ENCODE data around the gene LRBA. TPM values are rescaled to one million over a fixed set of nuclear protein-coding genes. Genes with fewer than 3 reads are reported as not detected.
"Not testable (repeated sequence)": the region's sequence is repeated elsewhere in the genome, so short reads cannot be mapped to it uniquely, and the experiment has no call there.

The LRBA gene
- total RNA-seq, 1 experiment from 2014 or later = 55.3 TPM

DNA sequence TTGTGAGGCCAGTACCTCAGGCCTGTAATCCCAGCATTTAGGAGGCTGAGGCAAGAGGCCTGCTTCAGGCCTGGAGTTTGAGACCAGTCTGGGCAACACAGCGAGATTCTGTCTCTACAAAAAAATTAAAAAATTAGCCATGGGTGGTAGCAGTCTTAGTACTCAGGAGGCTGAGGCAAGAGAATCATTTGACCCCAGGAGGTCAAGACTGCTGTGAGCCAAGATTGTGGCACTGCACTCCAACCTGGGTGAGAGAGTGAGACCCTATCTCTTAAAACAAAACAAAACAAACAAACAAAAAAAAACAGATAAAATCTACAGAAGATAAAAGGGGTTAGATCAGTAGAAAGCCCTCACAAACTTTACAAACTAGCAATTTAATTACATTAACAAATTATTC is 352.4 kb downstream of the LRBA start:
- Histone ChIP-seq H3K79me1 (ENCODE audit: insufficient read depth, low read depth, low read length, poor library complexity, severe bottlenecking) (no peaks in the 10 kb centered on the region), H3K9me3 (ENCODE audit: control insufficient read depth, low read depth, low read length) (no peaks in the 10 kb centered on the region)

DNA sequence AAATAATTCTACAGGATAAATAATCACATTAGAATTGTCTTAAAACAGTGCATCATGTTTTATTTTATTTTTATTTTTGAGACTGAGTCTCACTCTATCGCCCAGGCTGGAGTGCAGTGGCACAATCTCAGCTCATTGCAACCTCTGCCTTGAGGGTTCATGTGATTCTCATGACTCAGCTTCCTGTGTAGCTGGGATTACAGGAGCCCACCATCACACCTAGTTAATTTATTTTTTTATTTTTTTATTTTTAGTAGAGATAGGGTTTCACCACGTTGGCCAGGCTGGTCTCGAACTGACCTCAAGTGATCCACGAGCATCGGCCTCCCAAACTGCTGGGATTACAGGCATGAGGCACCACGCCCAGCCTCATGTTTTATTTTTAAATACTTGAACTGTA is 353.5 kb downstream of the LRBA start:
- H2BK120ac ChIP-seq (ENCODE audit: low read depth, low read length, poor library complexity, severe bottlenecking); H3K4me3 Mint-ChIP-seq; H3K23ac ChIP-seq (ENCODE audit: insufficient read length, low read depth, low read length); H4K8ac ChIP-seq (replicated peaks; ENCODE audit: insufficient read length, low read depth, low read length); H3T11ph ChIP-seq (ENCODE audit: low read length); H3K14ac ChIP-seq (ENCODE audit: insufficient read depth, low read length); H2BK15ac ChIP-seq (ENCODE audit: low read depth, low read length); H3K27me3 Mint-ChIP-seq (ENCODE audit: low read depth); H3K27me3 ChIP-seq (ENCODE audit: insufficient read depth, low read length); H4K5ac ChIP-seq (ENCODE audit: insufficient read length, low read depth, low read length); H3K36me3 Mint-ChIP-seq (ENCODE audit: insufficient read depth in 1 of 3, low read depth in 3 of 3); H2AFZ ChIP-seq (ENCODE audit: low read length); H4K91ac ChIP-seq (ENCODE audit: insufficient read length, low read depth, low read length); H2BK12ac ChIP-seq (ENCODE audit: insufficient read length, low read depth, low read length); H3K18ac ChIP-seq (ENCODE audit: insufficient read length, low read depth, low read length); H3K27ac Mint-ChIP-seq; H4K20me1 ChIP-seq (ENCODE audit: control insufficient read depth, insufficient read depth, insufficient read length); H3K79me2 ChIP-seq (ENCODE audit: insufficient read depth, low read length); H3K79me1 ChIP-seq (ENCODE audit: insufficient read depth, low read depth, low read length, poor library complexity, severe bottlenecking); H3K56ac ChIP-seq (ENCODE audit: insufficient read length, low read depth, low read length); H3K4me1 ChIP-seq (ENCODE audit: insufficient read depth, low read length); H3K4me1 Mint-ChIP-seq; H3K9me3 ChIP-seq (ENCODE audit: control insufficient read depth, low read depth, low read length); H3K4me2 ChIP-seq (ENCODE audit: insufficient read depth, insufficient read length, low read length); H2BK20ac ChIP-seq (ENCODE audit: low read depth, low read length, poor library complexity, severe bottlenecking); H3K9ac ChIP-seq (ENCODE audit: extremely low read depth, insufficient read length, low read length); H2AK5ac ChIP-seq (ENCODE audit: insufficient read length, low read length); H3K23me2 ChIP-seq (ENCODE audit: insufficient read length, low read depth, low read length, poor library complexity, severe bottlenecking); DNase-seq; H3K9me3 Mint-ChIP-seq; H2BK5ac ChIP-seq (ENCODE audit: insufficient read length, low read length); H3K27ac ChIP-seq (ENCODE audit: insufficient read length, low read depth, low read length); H3K4ac ChIP-seq (ENCODE audit: low read depth, low read length): not testable (repeated sequence)
- WGBS (ENCODE audit: extremely low coverage, insufficient read length, low lambda C conversion rate) = no CpG with 5 or more reads among the region's 6 CpGs

More for the DNA sequence above, 352.4 kb downstream of the LRBA start:
- Histone ChIP-seq H2AFZ (ENCODE audit: low read length) (no peak overlapping the region), H4K5ac (ENCODE audit: insufficient read length, low read depth, low read length) (no peak overlapping the region), H3K4me2 (ENCODE audit: insufficient read depth, insufficient read length, low read length) (no peak overlapping the region), H3K23me2 (ENCODE audit: insufficient read length, low read depth, low read length, poor library complexity, severe bottlenecking) (no peaks in the 10 kb centered on the region), H3K18ac (ENCODE audit: insufficient read length, low read depth, low read length) (no peak overlapping the region), H4K20me1 (ENCODE audit: control insufficient read depth, insufficient read depth, insufficient read length) (no peaks in the 10 kb centered on the region), H3K23ac (ENCODE audit: insufficient read length, low read depth, low read length) (no peak overlapping the region), H3K9ac (ENCODE audit: extremely low read depth, insufficient read length, low read length) (no peak overlapping the region), H3K56ac (ENCODE audit: insufficient read length, low read depth, low read length) (no peak overlapping the region), H4K91ac (ENCODE audit: insufficient read length, low read depth, low read length) (no peak overlapping the region), H2BK5ac (ENCODE audit: insufficient read length, low read length) (no peak overlapping the region), H2BK12ac (ENCODE audit: insufficient read length, low read depth, low read length) (no peak overlapping the region), H3T11ph (ENCODE audit: low read length) (no peak overlapping the region), H3K27ac (ENCODE audit: insufficient read length, low read depth, low read length) (no peak overlapping the region), H2BK120ac (ENCODE audit: low read depth, low read length, poor library complexity, severe bottlenecking) (no peak overlapping the region), H2BK20ac (ENCODE audit: low read depth, low read length, poor library complexity, severe bottlenecking) (no peak overlapping the region), H3K4me1 (ENCODE audit: insufficient read depth, low read length) (no peaks in the 10 kb centered on the region; the same call in 1 of the 2 replicates), H3K27me3 (ENCODE audit: insufficient read depth, low read length) (no peaks in the 10 kb centered on the region), H3K79me2 (ENCODE audit: insufficient read depth, low read length) (no peaks in the 10 kb centered on the region), H3K14ac (ENCODE audit: insufficient read depth, low read length) (no peak overlapping the region), H2AK5ac (ENCODE audit: insufficient read length, low read length) (no peak overlapping the region), H4K8ac (replicated peaks; ENCODE audit: insufficient read length, low read depth, low read length) (no peak overlapping the region), H2BK15ac (ENCODE audit: low read depth, low read length) (no peak overlapping the region), H3K4ac (ENCODE audit: low read depth, low read length) (no peak overlapping the region)
- TF ChIP-seq CTCF (conservative IDR thresholded peaks at IDR 0.05) = no peak
- H3K36me3 Mint-ChIP-seq (ENCODE audit: insufficient read depth in 1 of 3, low read depth in 3 of 3) = no peaks in the 10 kb centered on the region
- no peak overlapping the region for H3K4me3 Mint-ChIP-seq
- no peaks in the 10 kb centered on the region for H3K27me3 Mint-ChIP-seq (ENCODE audit: low read depth)
- DNase-seq = no peak
- WGBS (ENCODE audit: extremely low coverage, insufficient read length, low lambda C conversion rate) = no CpG with 5 or more reads among the region's 1 CpG
- peaks cover 6 to 7% of the 10 kb centered on the region in 2 experiments for H3K4me1 Mint-ChIP-seq
- H3K27ac Mint-ChIP-seq = peak overlapping the region in 2 of 3 experiments; percentile 15 to 56; a peak in 1 of 7 replicates
- peaks cover 0 to 2% of the 10 kb centered on the region in 2 experiments; a peak in 1 of 5 replicates for H3K9me3 Mint-ChIP-seq
